Vagina (tissue), 2 donors: ENCODE results near the gene DLD. TPM values are rescaled to one million over a fixed set of nuclear protein-coding genes. Genes with fewer than 3 reads are reported as not detected.

Experiments
- DNase-seq, 2 donors: peaks; one replicate each; pipeline ENCODE4 v3.0.0-alpha.2; 2017; ENCODE audit errors: extremely low spot score in 2 of 2
- H3K27ac ChIP-seq: fragments of 200-600 bp; sonication (generic); one replicate; pipeline ENCODE4 v1.5.1; 2019
- H3K27me3 ChIP-seq: fragments of 200-600 bp; sonication (generic); one replicate; pipeline ENCODE4 v1.5.1; 2019
- H3K36me3 ChIP-seq, 2 donors: fragments of 200-600 bp; sonication (generic); one replicate each; pipeline ENCODE4 v1.5.1; 2017 to 2019
- H3K4me1 ChIP-seq: fragments of 200-600 bp; sonication (generic); one replicate; pipeline ENCODE4 v1.5.1; 2019
- H3K4me3 ChIP-seq, 2 donors: fragments of 200-600 bp; sonication (generic); 1 replicate in 1 of 2; 2 replicates in 1 of 2; pipeline ENCODE4 v1.5.1; 2016 to 2019
- H3K9me3 ChIP-seq: fragments of 200-600 bp; sonication (generic); one replicate; pipeline ENCODE4 v1.5.1; 2019
- CTCF ChIP-seq, 3 experiments: fragments of 450-650 bp in 2 of 3; fragments of 200-600 bp in 1 of 3; sonication (generic) in 1 of 3; IDR thresholded peaks; one replicate each; pipeline ENCODE4 v1.5.1; 2017 to 2019; ENCODE audit warnings: antibody characterized with exemption in 3 of 3, mild to moderate bottlenecking in 2 of 3, moderate library complexity in 2 of 3
- POLR2A ChIP-seq, 2 donors: fragments of 450-650 bp; IDR thresholded peaks; one replicate each; pipeline ENCODE4 v1.6.1; 2017; ENCODE audit warnings: antibody characterized with exemption in 2 of 2, mild to moderate bottlenecking in 2 of 2, moderate library complexity in 2 of 2
- POLR2AphosphoS5 ChIP-seq, 2 donors: sonication (generic); formaldehyde crosslinking; IDR thresholded peaks; one replicate each; pipeline ENCODE4 v1.9.0; 2017; ENCODE audit warnings: antibody characterized with exemption in 2 of 2, mild to moderate bottlenecking in 2 of 2, low read depth in 1 of 2; ENCODE audit not compliant: insufficient read depth in 1 of 2
- intact Hi-C: fragments of 100-400 bp; cut with DNase I; formaldehyde crosslinking; loops from one replicate; pipeline ENCODE4 v1.15.1; 2023
- total RNA-seq: library from RNA; depleted of rRNA; stranded (reverse); fragments of >200 nt; gene quantifications from one replicate; pipeline ENCODE4 v1.2.3, GENCODE V29; 2016

Gene DLD
- total RNA-seq, 1 donor from 2014 or later = 67.8 TPM

GRCh38 chr7:107964510-107964909, 73.5 kb downstream of the DLD start:
- no peak for DNase-seq
- TF ChIP-seq CTCF (IDR thresholded peaks at IDR 0.05) (no peak), POLR2AphosphoS5 (IDR thresholded peaks at IDR 0.05; ENCODE audit: insufficient read depth in 1 of 2, low read depth in 1 of 2) (no peak), POLR2A (IDR thresholded peaks at IDR 0.05) (no peak)
- H3K27ac ChIP-seq = no peak overlapping the region
- H3K27me3 ChIP-seq = no peaks in the 10 kb centered on the region
- peaks cover 0 to 25% of the 10 kb centered on the region in 2 donors for H3K36me3 ChIP-seq
- intact Hi-C loops = no loop called here
- H3K9me3 ChIP-seq = no peaks in the 10 kb centered on the region
- H3K4me3 ChIP-seq = no peak overlapping the region
- H3K4me1 ChIP-seq = peaks cover 6% of the 10 kb centered on the region

GRCh38 chr7:107966711-107967110, 75.7 kb downstream of the DLD start:
- TF ChIP-seq POLR2A (IDR thresholded peaks at IDR 0.05) = no peak
- TF ChIP-seq CTCF (IDR thresholded peaks at IDR 0.05) = no peak
- TF ChIP-seq POLR2AphosphoS5 (IDR thresholded peaks at IDR 0.05; ENCODE audit: insufficient read depth in 1 of 2, low read depth in 1 of 2) = no peak
- no peak for DNase-seq
- H3K4me3 ChIP-seq = no peak overlapping the region
- H3K27me3 ChIP-seq = no peaks in the 10 kb centered on the region
- peaks cover 0 to 13% of the 10 kb centered on the region in 2 donors for H3K36me3 ChIP-seq
- no peak overlapping the region for H3K27ac ChIP-seq
- peaks cover 12% of the 10 kb centered on the region for H3K4me1 ChIP-seq
- intact Hi-C loops = no loop called here
- no peaks in the 10 kb centered on the region for H3K9me3 ChIP-seq

GRCh38 chr7:107967420-107967819, 76.4 kb downstream of the DLD start:
- no peak for DNase-seq
- Histone ChIP-seq H3K36me3 (peaks cover 0 to 13% of the 10 kb centered on the region in 2 donors), H3K9me3 (no peaks in the 10 kb centered on the region), H3K27ac (no peak overlapping the region), H3K27me3 (no peaks in the 10 kb centered on the region), H3K4me1 (peaks cover 19% of the 10 kb centered on the region), H3K4me3 (no peak overlapping the region)
- intact Hi-C loops = no loop called here
- TF ChIP-seq CTCF (IDR thresholded peaks at IDR 0.05) = no peak

GRCh38 chr7:107968449-107968848, 77.5 kb downstream of the DLD start:
- H3K9me3 ChIP-seq = no peaks in the 10 kb centered on the region
- no peak overlapping the region for H3K4me3 ChIP-seq
- TF ChIP-seq CTCF (IDR thresholded peaks at IDR 0.05) (no peak), POLR2AphosphoS5 (IDR thresholded peaks at IDR 0.05; ENCODE audit: insufficient read depth in 1 of 2, low read depth in 1 of 2) (no peak), POLR2A (IDR thresholded peaks at IDR 0.05) (no peak)
- H3K4me1 ChIP-seq = peaks cover 29% of the 10 kb centered on the region
- no peaks in the 10 kb centered on the region for H3K27me3 ChIP-seq
- no peak for DNase-seq
- intact Hi-C loops = no loop called here
- H3K27ac ChIP-seq = no peak overlapping the region
- H3K36me3 ChIP-seq = peaks cover 0 to 13% of the 10 kb centered on the region in 2 donors

GRCh38 chr7:107969856-107970255, 78.9 kb downstream of the DLD start:
- DNase-seq = no peak
- no peak overlapping the region for H3K27ac ChIP-seq

More at GRCh38 chr7:107969856-107970255, 78.9 kb downstream of the DLD start:
- Histone ChIP-seq H3K4me3 (no peak overlapping the region), H3K9me3 (no peaks in the 10 kb centered on the region), H3K4me1 (peaks cover 31% of the 10 kb centered on the region), H3K27me3 (no peaks in the 10 kb centered on the region), H3K36me3 (peaks cover 0 to 7% of the 10 kb centered on the region in 2 donors)
- TF ChIP-seq CTCF (IDR thresholded peaks at IDR 0.05) = no peak
- no peak for TF ChIP-seq POLR2A (IDR thresholded peaks at IDR 0.05)
- TF ChIP-seq POLR2AphosphoS5 (IDR thresholded peaks at IDR 0.05; ENCODE audit: insufficient read depth in 1 of 2, low read depth in 1 of 2) = no peak
- intact Hi-C loops = no loop called here

Other genes with a start within 250 kb of the DLD start
- not detected for gene SLC26A4, start 230.4 kb upstream of the DLD start, total RNA-seq
- 24.1 TPM for gene CBLL1, start 147.0 kb upstream of the DLD start, total RNA-seq
- gene SLC26A3, start 88.0 kb upstream of the DLD start, total RNA-seq = not detected
- gene LAMB1, start 112.0 kb downstream of the DLD start, total RNA-seq = 152 TPM
- gene LAMB4, start 239.2 kb downstream of the DLD start, total RNA-seq = 0.74 TPM